B cell (primary cell): ENCODE measurements around the gene LAMP2. TPM values are rescaled to one million over a fixed set of nuclear protein-coding genes. Genes with fewer than 3 reads are reported as not detected.

Experiments
- ATAC-seq: fragments of 200-7000 bp; cut with Tn5 transposase; one replicate; pipeline ENCODE4 v1.10.0; 2021; ENCODE audit warnings: low read depth, mild to moderate bottlenecking, moderate number of reproducible peaks, moderate library complexity
- CTCF ChIA-PET: fragments of 350-600 bp; sonication (Branson Sonifier 250); formaldehyde crosslinking; loops from one replicate; lab custom pipeline; 2021; ENCODE audit warnings: antibody characterized with exemption, inconsistent platforms; lab: Charles Lee
- POLR2A ChIA-PET: fragments of 350-600 bp; sonication (Branson Sonifier 250); formaldehyde crosslinking; loops from one replicate; lab custom pipeline; 2021; ENCODE audit warnings: antibody characterized with exemption; lab: Charles Lee
- DNase-seq: peaks from one replicate; pipeline ENCODE4 v3.0.0; 2013
- H2AFZ ChIP-seq: 2 replicates; pipeline ENCODE4 v1.6.1; 2012; ENCODE audit warnings: mild to moderate bottlenecking, low read depth, low read length; ENCODE audit not compliant: insufficient read depth, poor library complexity, severe bottlenecking
- H3K27ac ChIP-seq, 2 donors: 1 replicate in 1 of 2; 2 replicates in 1 of 2; pipeline ENCODE4 v1.5.1; 2012 to 2013; ENCODE audit warnings: low read length in 2 of 2, mild to moderate bottlenecking in 2 of 2, moderate library complexity in 1 of 2
- H3K27me3 ChIP-seq, 4 experiments: fragments of 200-600 bp in 1 of 4; sonication (generic) in 1 of 4; replicated peaks in 1 of 4; 1 replicate in 2 of 4; 2 replicates in 2 of 4; pipeline versions ENCODE4 v1.6.1 to v1.7.0; 2013 to 2016; ENCODE audit warnings: low read length in 3 of 4, mild to moderate bottlenecking in 2 of 4, mixed read lengths in 1 of 4, moderate library complexity in 1 of 4; ENCODE audit not compliant: insufficient read depth in 4 of 4, control insufficient read depth in 3 of 4; ENCODE audit errors: control extremely low read depth in 1 of 4
- H3K36me3 ChIP-seq, 2 experiments: replicated peaks in 1 of 2; 1 replicate in 1 of 2; 2 replicates in 1 of 2; pipeline versions ENCODE4 v1.6.1 to v1.7.1; 2013; ENCODE audit warnings: low read length in 1 of 2; ENCODE audit not compliant: insufficient read depth in 2 of 2, control insufficient read depth in 1 of 2; ENCODE audit errors: control extremely low read depth in 1 of 2, extremely low read depth in 1 of 2
- H3K4me1 ChIP-seq, 2 donors: fragments of 200-600 bp in 1 of 2; sonication (generic) in 1 of 2; 1 replicate in 1 of 2; 2 replicates in 1 of 2; pipeline versions ENCODE4 v1.5.1 to v1.6.1; 2013 to 2017; ENCODE audit warnings: low read length in 2 of 2; ENCODE audit not compliant: control insufficient read depth in 2 of 2, insufficient read depth in 2 of 2
- H3K4me2 ChIP-seq: replicated peaks from 2 replicates; pipeline ENCODE3; 2012; ENCODE audit warnings: mild to moderate bottlenecking, low read depth, low read length; ENCODE audit not compliant: poor library complexity, severe bottlenecking
- H3K4me3 ChIP-seq, 5 experiments: fragments of 200-600 bp in 1 of 5; sonication (generic) in 1 of 5; 1 replicate in 3 of 5; 2 replicates in 2 of 5; pipeline versions ENCODE4 v1.5.1 to v1.7.0; 2011 to 2016; ENCODE audit warnings: low read length in 4 of 5, mild to moderate bottlenecking in 4 of 5, low read depth in 2 of 5, control low read depth in 1 of 5, moderate library complexity in 1 of 5; ENCODE audit not compliant: insufficient read depth in 1 of 5; ENCODE audit errors: control extremely low read depth in 1 of 5, extremely low read depth in 1 of 5
- H3K79me2 ChIP-seq: fragments of 200-600 bp; sonication (generic); one replicate; pipeline ENCODE4 v1.6.0; 2016; ENCODE audit warnings: low read length; ENCODE audit not compliant: control insufficient read depth, insufficient read depth
- H3K9ac ChIP-seq: fragments of 200-600 bp; sonication (generic); 2 replicates; pipeline ENCODE4 v1.6.1; 2017; ENCODE audit warnings: mild to moderate bottlenecking, low read length, moderate library complexity
- H3K9me3 ChIP-seq, 3 donors: one replicate each; pipeline versions ENCODE4 v1.6.1 to v1.7.1; 2013; ENCODE audit warnings: low read length in 2 of 3; ENCODE audit not compliant: control insufficient read depth in 2 of 3, insufficient read depth in 1 of 3; ENCODE audit errors: control extremely low read depth in 1 of 3
- H4K20me1 ChIP-seq: 2 replicates; pipeline ENCODE4 v1.6.0; 2012; ENCODE audit warnings: mild to moderate bottlenecking, low read length; ENCODE audit not compliant: insufficient read depth, control insufficient read depth, poor library complexity, severe bottlenecking
- H3K27ac Mint-ChIP-seq: one replicate; pipeline ENCODE4 v1.8.0; 2021; ENCODE audit warnings: mixed read lengths
- H3K27me3 Mint-ChIP-seq: one replicate; pipeline ENCODE4 v1.8.0; 2021; ENCODE audit warnings: mixed read lengths
- H3K4me1 Mint-ChIP-seq: one replicate; pipeline ENCODE4 v1.8.0; 2021; ENCODE audit warnings: mixed read lengths
- H3K4me3 Mint-ChIP-seq: one replicate; pipeline ENCODE4 v1.8.0; 2021; ENCODE audit warnings: mixed read lengths
- H3K9me3 Mint-ChIP-seq: one replicate; pipeline ENCODE4 v1.8.0; 2022; ENCODE audit warnings: mixed read lengths; ENCODE audit not compliant: insufficient read depth
- CTCF ChIP-seq: fragments of 200-600 bp; IDR thresholded peaks from one replicate; pipeline ENCODE4 v1.8.0; 2022; ENCODE audit warnings: antibody characterized with exemption, mild to moderate bottlenecking
- EZH2 ChIP-seq: IDR thresholded peaks from 2 replicates; pipeline ENCODE4 v1.6.1; 2012; ENCODE audit warnings: borderline replicate concordance, low read depth, mild to moderate bottlenecking, moderate library complexity, low read length; ENCODE audit not compliant: insufficient read depth, poor library complexity, severe bottlenecking
- WGBS: methylation state at CpG from one replicate; pipeline ENCODE4 v1.1.5; 2013; ENCODE audit warnings: missing lambda C conversion rate; ENCODE audit not compliant: insufficient coverage; 5-methylcytosine and 5-hydroxymethylcytosine counted together
- intact Hi-C: fragments of 100-400 bp; cut with micrococcal nuclease; formaldehyde crosslinking; loops from one replicate; pipeline ENCODE4 v1.10.0; 2022
- polyA plus RNA-seq: library from polyadenylated mRNA; depleted of rRNA; stranded (reverse); fragments of >200 nt; gene quantifications from 2 replicates; pipeline ENCODE4 v1.2.3, GENCODE V29; 2012
- total RNA-seq, 2 donors: library from RNA; stranded (reverse); fragments of 120-200 nt in 1 of 2; gene quantifications; 1 replicate in 1 of 2; 2 replicates in 1 of 2; pipeline versions ENCODE4 v1.2.3 to v1.2.4, GENCODE V29; 2013 to 2022

LAMP2 gene
- total and polyA plus RNA-seq, 2 donors (not counting 1 experiment from before 2014, with no cell fraction given), result 11.2 to 37.1 TPM

GRCh38 chrX:120457766-120458180 is 11.3 kb downstream of the LAMP2 start:
- no peak overlapping the region for H3K4me3 Mint-ChIP-seq
- Histone ChIP-seq H3K79me2 (peaks cover 19% of the 10 kb centered on the region), H3K4me1 (peaks cover 16 to 22% of the 10 kb centered on the region in 2 donors), H3K9me3 (no peaks in the 10 kb centered on the region), H3K36me3 (peaks cover 0 to 6% of the 10 kb centered on the region in 2 experiments), H3K27ac (no peak overlapping the region), H2AFZ (no peak overlapping the region), H4K20me1 (peaks cover 5% of the 10 kb centered on the region), H3K27me3 (no peaks in the 10 kb centered on the region), H3K9ac (peak overlapping the region; percentile 2), H3K4me2 (peak overlapping the region; percentile 44), H3K4me3 (no peak overlapping the region)
- intact Hi-C loops, result no loop called here
- DNase-seq (peak; percentile 32), ATAC-seq (peak; percentile 60)
- no peaks in the 10 kb centered on the region for H3K9me3 Mint-ChIP-seq
- TF ChIP-seq EZH2 (no peak), CTCF (no peak)
- peaks cover 41% of the 10 kb centered on the region for H3K4me1 Mint-ChIP-seq
- no peaks in the 10 kb centered on the region for H3K27me3 Mint-ChIP-seq
- H3K27ac Mint-ChIP-seq, result peak overlapping the region; percentile 37
- no CpG with 5 or more reads among the region's 2 CpGs for whole genome bisulfite sequencing
- ChIA-PET POLR2A (no interaction called here), CTCF (interaction anchor here (0.8 to 1.8 kb wide), 4 partner anchors 9 to 80 kb away, joined by 3 to 6 read pairs (median 4); no protein-coding TSS in a partner anchor)

GRCh38 chrX:120456973-120457372 is 12.1 kb downstream of the LAMP2 start:
- H3K27me3 Mint-ChIP-seq, result no peaks in the 10 kb centered on the region
- H2AFZ ChIP-seq, result no peak overlapping the region
- no peak for TF ChIP-seq EZH2
- no peak for TF ChIP-seq CTCF
- H3K9ac ChIP-seq, result no peak overlapping the region
- H4K20me1 ChIP-seq, result peaks cover 2% of the 10 kb centered on the region
- H3K36me3 ChIP-seq, result peaks cover 0 to 6% of the 10 kb centered on the region in 2 experiments
- peak; percentile 33 for DNase-seq
- peaks cover 16 to 22% of the 10 kb centered on the region in 2 donors for H3K4me1 ChIP-seq
- no CpG with 5 or more reads among the region's 4 CpGs for WGBS
- no peaks in the 10 kb centered on the region for H3K9me3 Mint-ChIP-seq
- no peaks in the 10 kb centered on the region for H3K27me3 ChIP-seq
- peak; percentile 21 for ATAC-seq
- no peak overlapping the region for H3K27ac ChIP-seq
- ChIA-PET POLR2A (no interaction called here), CTCF (interaction anchor here (1.1 to 1.8 kb wide), 3 partner anchors 8 to 76 kb away, joined by 3 to 6 read pairs (median 5); no protein-coding TSS in a partner anchor)
- peak overlapping the region; percentile 44 for H3K4me2 ChIP-seq
- H3K4me1 Mint-ChIP-seq, result peaks cover 42% of the 10 kb centered on the region
- intact Hi-C loops, result no loop called here
- H3K9me3 ChIP-seq, result no peaks in the 10 kb centered on the region
- H3K79me2 ChIP-seq, result peaks cover 13% of the 10 kb centered on the region
- H3K4me3 ChIP-seq, result no peak overlapping the region
- peak overlapping the region; percentile 79 for H3K4me3 Mint-ChIP-seq
- H3K27ac Mint-ChIP-seq, result peak overlapping the region; percentile 41
